ENCODE results near the gene ICAM1.

ICAM1 gene

DNA sequence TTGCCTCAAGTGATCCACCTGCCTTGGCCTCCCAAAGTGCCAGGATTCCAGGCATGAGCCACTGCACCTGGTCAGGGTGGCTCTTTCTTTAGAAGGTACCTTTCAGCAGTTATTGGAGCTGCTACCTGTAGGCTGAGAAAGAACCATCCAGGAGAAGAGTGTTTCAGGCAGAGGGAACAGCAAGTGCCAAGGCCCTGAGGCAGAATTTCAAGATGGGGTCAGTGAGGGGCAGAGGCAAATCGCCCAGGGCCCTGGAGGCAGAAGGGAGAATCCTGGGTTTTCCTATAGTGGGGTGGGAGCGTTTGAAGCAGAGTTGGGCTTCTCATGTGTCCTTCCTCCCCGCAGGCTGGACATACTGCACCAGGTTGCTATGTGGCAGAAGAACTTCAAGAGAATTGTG is 16.7 kb upstream of the ICAM1 start (continued):
- TF ChIP-seq, protein P1, sequence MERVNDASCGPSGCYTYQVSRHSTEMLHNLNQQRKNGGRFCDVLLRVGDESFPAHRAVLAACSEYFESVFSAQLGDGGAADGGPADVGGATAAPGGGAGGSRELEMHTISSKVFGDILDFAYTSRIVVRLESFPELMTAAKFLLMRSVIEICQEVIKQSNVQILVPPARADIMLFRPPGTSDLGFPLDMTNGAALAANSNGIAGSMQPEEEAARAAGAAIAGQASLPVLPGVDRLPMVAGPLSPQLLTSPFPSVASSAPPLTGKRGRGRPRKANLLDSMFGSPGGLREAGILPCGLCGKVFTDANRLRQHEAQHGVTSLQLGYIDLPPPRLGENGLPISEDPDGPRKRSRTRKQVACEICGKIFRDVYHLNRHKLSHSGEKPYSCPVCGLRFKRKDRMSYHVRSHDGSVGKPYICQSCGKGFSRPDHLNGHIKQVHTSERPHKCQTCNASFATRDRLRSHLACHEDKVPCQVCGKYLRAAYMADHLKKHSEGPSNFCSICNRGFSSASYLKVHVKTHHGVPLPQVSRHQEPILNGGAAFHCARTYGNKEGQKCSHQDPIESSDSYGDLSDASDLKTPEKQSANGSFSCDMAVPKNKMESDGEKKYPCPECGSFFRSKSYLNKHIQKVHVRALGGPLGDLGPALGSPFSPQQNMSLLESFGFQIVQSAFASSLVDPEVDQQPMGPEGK (CRISPR knock-in tag; IDR thresholded peaks at IDR 0.05; ENCODE audit: borderline replicate concordance), result no peak
- TF ChIP-seq ZFP3 (CRISPR knock-in tag; IDR thresholded peaks at IDR 0.05), result no peak
- TF ChIP-seq ZNF70 (CRISPR knock-in tag; IDR thresholded peaks at IDR 0.05), result no peak

DNA sequence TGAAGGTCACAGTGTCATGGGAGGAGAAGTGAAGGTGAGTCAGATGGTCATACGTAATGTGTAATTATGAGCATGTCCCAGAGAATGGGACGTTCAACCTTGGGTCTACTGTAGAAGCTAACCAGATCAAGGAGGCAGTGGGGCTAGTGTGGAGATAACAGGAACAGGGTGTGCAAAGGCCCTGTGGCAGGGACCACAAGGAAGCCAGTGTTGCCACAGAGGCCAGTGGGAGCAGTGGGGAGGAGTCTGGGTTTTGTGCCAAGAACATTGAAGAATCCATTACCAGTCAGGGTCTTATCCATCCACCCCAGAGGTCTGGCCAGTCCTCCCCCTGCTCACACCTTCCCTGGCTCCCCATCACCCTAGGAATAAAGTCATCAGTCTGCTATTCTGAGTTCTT is 15.6 kb upstream of the ICAM1 start:
- TF ChIP-seq ISL1 (CRISPR knock-in tag; IDR thresholded peaks at IDR 0.05) (no peak), ZC3H10 (CRISPR knock-in tag; IDR thresholded peaks at IDR 0.05) (no peak), PPARA (CRISPR knock-in tag; IDR thresholded peaks at IDR 0.05; ENCODE audit: borderline replicate concordance) (no peak), SNAI2 (CRISPR knock-in tag; IDR thresholded peaks at IDR 0.05) (no peak), ZNF565 (CRISPR knock-in tag; conservative IDR thresholded peaks at IDR 0.05; ENCODE audit: low read depth) (no peak), TOX (CRISPR knock-in tag; IDR thresholded peaks at IDR 0.05; ENCODE audit: borderline replicate concordance) (no peak)
- TF ChIP-seq, protein P1 (CRISPR knock-in tag; IDR thresholded peaks at IDR 0.05; ENCODE audit: borderline replicate concordance), result no peak
- TF ChIP-seq, protein P2, sequence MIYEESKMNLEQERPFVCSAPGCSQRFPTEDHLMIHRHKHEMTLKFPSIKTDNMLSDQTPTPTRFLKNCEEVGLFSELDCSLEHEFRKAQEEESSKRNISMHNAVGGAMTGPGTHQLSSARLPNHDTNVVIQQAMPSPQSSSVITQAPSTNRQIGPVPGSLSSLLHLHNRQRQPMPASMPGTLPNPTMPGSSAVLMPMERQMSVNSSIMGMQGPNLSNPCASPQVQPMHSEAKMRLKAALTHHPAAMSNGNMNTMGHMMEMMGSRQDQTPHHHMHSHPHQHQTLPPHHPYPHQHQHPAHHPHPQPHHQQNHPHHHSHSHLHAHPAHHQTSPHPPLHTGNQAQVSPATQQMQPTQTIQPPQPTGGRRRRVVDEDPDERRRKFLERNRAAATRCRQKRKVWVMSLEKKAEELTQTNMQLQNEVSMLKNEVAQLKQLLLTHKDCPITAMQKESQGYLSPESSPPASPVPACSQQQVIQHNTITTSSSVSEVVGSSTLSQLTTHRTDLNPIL (CRISPR knock-in tag; IDR thresholded peaks at IDR 0.05; ENCODE audit: low read depth), result no peak
- ATAC-seq, result no peak

DNA sequence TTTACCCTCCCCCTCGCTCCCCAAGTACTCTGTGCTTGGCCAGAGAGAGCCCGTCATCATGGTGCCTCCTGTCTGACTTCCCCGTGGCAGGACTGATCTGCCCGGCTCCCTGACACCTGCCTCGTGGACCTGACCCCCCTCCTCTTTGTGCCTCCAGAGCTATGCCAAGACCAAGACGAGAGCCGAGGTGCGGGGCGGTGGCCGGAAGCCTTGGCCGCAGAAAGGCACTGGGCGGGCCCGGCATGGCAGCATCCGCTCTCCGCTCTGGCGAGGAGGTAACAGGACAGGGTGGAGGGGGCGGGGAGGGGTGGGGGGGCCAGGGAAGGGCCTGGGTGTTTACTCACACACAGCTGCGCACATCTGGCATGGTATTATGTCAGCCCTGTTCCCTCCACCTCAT is 14.4 kb upstream of the ICAM1 start:
- no peak for ATAC-seq

More for the DNA sequence above, 14.4 kb upstream of the ICAM1 start:
- TF ChIP-seq, protein P1 (CRISPR knock-in tag; IDR thresholded peaks at IDR 0.05; ENCODE audit: borderline replicate concordance), result no peak
- TF ChIP-seq, protein P2 (CRISPR knock-in tag; IDR thresholded peaks at IDR 0.05; ENCODE audit: low read depth), result no peak
- TF ChIP-seq ZC3H10 (CRISPR knock-in tag; IDR thresholded peaks at IDR 0.05), result no peak
- TF ChIP-seq ARNTL (CRISPR knock-in tag; IDR thresholded peaks at IDR 0.05; ENCODE audit: borderline replicate concordance, low read depth), result no peak
- TF ChIP-seq ZNF565 (CRISPR knock-in tag; conservative IDR thresholded peaks at IDR 0.05; ENCODE audit: low read depth), result no peak
- TF ChIP-seq TOX (CRISPR knock-in tag; IDR thresholded peaks at IDR 0.05; ENCODE audit: borderline replicate concordance), result no peak
- TF ChIP-seq BACH2 (CRISPR knock-in tag; IDR thresholded peaks at IDR 0.05; ENCODE audit: borderline replicate concordance), result no peak
- no peak for TF ChIP-seq ISL1 (CRISPR knock-in tag; IDR thresholded peaks at IDR 0.05)
- TF ChIP-seq ZNF8 (CRISPR knock-in tag; IDR thresholded peaks at IDR 0.05), result no peak
- TF ChIP-seq CSDC2 (CRISPR knock-in tag; IDR thresholded peaks at IDR 0.05), result no peak
- no peak for TF ChIP-seq SNAI2 (CRISPR knock-in tag; IDR thresholded peaks at IDR 0.05)
- TF ChIP-seq, protein P3, sequence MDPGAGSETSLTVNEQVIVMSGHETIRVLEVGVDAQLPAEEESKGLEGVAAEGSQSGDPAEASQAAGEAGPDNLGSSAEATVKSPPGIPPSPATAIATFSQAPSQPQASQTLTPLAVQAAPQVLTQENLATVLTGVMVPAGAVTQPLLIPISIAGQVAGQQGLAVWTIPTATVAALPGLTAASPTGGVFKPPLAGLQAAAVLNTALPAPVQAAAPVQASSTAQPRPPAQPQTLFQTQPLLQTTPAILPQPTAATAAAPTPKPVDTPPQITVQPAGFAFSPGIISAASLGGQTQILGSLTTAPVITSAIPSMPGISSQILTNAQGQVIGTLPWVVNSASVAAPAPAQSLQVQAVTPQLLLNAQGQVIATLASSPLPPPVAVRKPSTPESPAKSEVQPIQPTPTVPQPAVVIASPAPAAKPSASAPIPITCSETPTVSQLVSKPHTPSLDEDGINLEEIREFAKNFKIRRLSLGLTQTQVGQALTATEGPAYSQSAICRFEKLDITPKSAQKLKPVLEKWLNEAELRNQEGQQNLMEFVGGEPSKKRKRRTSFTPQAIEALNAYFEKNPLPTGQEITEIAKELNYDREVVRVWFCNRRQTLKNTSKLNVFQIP (CRISPR knock-in tag; IDR thresholded peaks at IDR 0.05; ENCODE audit: borderline replicate concordance, low read depth), result no peak
- no peak for TF ChIP-seq PPARA (CRISPR knock-in tag; IDR thresholded peaks at IDR 0.05; ENCODE audit: borderline replicate concordance)
- no peak for TF ChIP-seq ESRRG (CRISPR knock-in tag; IDR thresholded peaks at IDR 0.05)
- no peak for TF ChIP-seq RARB (CRISPR knock-in tag; IDR thresholded peaks at IDR 0.05)
- TF ChIP-seq, protein P4, sequence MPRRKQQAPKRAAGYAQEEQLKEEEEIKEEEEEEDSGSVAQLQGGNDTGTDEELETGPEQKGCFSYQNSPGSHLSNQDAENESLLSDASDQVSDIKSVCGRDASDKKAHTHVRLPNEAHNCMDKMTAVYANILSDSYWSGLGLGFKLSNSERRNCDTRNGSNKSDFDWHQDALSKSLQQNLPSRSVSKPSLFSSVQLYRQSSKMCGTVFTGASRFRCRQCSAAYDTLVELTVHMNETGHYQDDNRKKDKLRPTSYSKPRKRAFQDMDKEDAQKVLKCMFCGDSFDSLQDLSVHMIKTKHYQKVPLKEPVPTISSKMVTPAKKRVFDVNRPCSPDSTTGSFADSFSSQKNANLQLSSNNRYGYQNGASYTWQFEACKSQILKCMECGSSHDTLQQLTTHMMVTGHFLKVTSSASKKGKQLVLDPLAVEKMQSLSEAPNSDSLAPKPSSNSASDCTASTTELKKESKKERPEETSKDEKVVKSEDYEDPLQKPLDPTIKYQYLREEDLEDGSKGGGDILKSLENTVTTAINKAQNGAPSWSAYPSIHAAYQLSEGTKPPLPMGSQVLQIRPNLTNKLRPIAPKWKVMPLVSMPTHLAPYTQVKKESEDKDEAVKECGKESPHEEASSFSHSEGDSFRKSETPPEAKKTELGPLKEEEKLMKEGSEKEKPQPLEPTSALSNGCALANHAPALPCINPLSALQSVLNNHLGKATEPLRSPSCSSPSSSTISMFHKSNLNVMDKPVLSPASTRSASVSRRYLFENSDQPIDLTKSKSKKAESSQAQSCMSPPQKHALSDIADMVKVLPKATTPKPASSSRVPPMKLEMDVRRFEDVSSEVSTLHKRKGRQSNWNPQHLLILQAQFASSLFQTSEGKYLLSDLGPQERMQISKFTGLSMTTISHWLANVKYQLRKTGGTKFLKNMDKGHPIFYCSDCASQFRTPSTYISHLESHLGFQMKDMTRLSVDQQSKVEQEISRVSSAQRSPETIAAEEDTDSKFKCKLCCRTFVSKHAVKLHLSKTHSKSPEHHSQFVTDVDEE (CRISPR knock-in tag; IDR thresholded peaks at IDR 0.05), result no peak

Data from SK-N-SH treated with all-trans-retinoic acid at 6 μM for 48 hours (cell line).